Trophoblast cell (in vitro differentiated cells and primary cell): ENCODE measurements around the gene EDIL3.

Experiments
- DNase-seq, 2 donors: peaks; one replicate each; pipeline ENCODE4 v3.0.0-alpha.2; 2016
- H2AFZ ChIP-seq: 2 replicates; pipeline ENCODE4 v1.6.1; 2013; ENCODE audit warnings: low read length, moderate library complexity, mild to moderate bottlenecking; ENCODE audit not compliant: insufficient read depth, poor library complexity
- H2AK5ac ChIP-seq: 2 replicates; pipeline ENCODE4 v1.6.1; 2013; ENCODE audit warnings: mild to moderate bottlenecking, low read length
- H2BK120ac ChIP-seq: 2 replicates; pipeline ENCODE4 v1.6.1; 2013; ENCODE audit warnings: low read length, mild to moderate bottlenecking, moderate library complexity; ENCODE audit not compliant: insufficient read depth, poor library complexity
- H2BK12ac ChIP-seq: 2 replicates; pipeline ENCODE4 v1.6.1; 2013; ENCODE audit warnings: mild to moderate bottlenecking, low read length, moderate library complexity
- H2BK5ac ChIP-seq: 2 replicates; pipeline ENCODE4 v1.6.1; 2013; ENCODE audit warnings: low read length, low read depth, moderate library complexity, mild to moderate bottlenecking; ENCODE audit not compliant: poor library complexity
- H3K14ac ChIP-seq: 2 replicates; pipeline ENCODE4 v1.6.1; 2013; ENCODE audit warnings: mild to moderate bottlenecking, low read length
- H3K18ac ChIP-seq: 2 replicates; pipeline ENCODE4 v1.6.1; 2013; ENCODE audit warnings: mild to moderate bottlenecking, low read length
- H3K23ac ChIP-seq: 2 replicates; pipeline ENCODE4 v1.6.1; 2013; ENCODE audit warnings: low read length
- H3K27ac ChIP-seq: 2 replicates; pipeline ENCODE4 v1.5.1; 2013; ENCODE audit warnings: low read depth, mild to moderate bottlenecking, inconsistent platforms, low read length, moderate library complexity
- H3K27me3 ChIP-seq: 2 replicates; pipeline ENCODE4 v1.6.1; 2013; ENCODE audit warnings: inconsistent platforms, mild to moderate bottlenecking, low read length, moderate library complexity; ENCODE audit not compliant: insufficient read depth
- H3K36me3 ChIP-seq, 2 experiments: 1 replicate in 1 of 2; 2 replicates in 1 of 2; pipeline ENCODE4 v1.6.1; 2013; ENCODE audit warnings: low read length in 2 of 2, mild to moderate bottlenecking in 2 of 2, moderate library complexity in 1 of 2; ENCODE audit not compliant: insufficient read depth in 2 of 2, control insufficient read depth in 1 of 2
- H3K4ac ChIP-seq: 2 replicates; pipeline ENCODE4 v1.6.1; 2013; ENCODE audit warnings: low read depth, mild to moderate bottlenecking, low read length, moderate library complexity
- H3K4me1 ChIP-seq, 2 experiments: 1 replicate in 1 of 2; 2 replicates in 1 of 2; pipeline ENCODE4 v1.6.1; 2013; ENCODE audit warnings: low read length in 2 of 2, mild to moderate bottlenecking in 2 of 2, moderate library complexity in 1 of 2; ENCODE audit not compliant: insufficient read depth in 2 of 2, control insufficient read depth in 1 of 2
- H3K4me2 ChIP-seq: 2 replicates; pipeline ENCODE4 v1.6.1; 2013; ENCODE audit warnings: inconsistent platforms, mild to moderate bottlenecking, low read length, moderate library complexity
- H3K4me3 ChIP-seq: 2 replicates; pipeline ENCODE4 v1.5.1; 2013; ENCODE audit warnings: mild to moderate bottlenecking, low read depth, low read length, inconsistent platforms
- H3K79me1 ChIP-seq: one replicate; pipeline ENCODE4 v1.6.1; 2013; ENCODE audit warnings: low read length
- H3K79me2 ChIP-seq: 2 replicates; pipeline ENCODE4 v1.6.1; 2013; ENCODE audit warnings: low read length, mild to moderate bottlenecking; ENCODE audit not compliant: control insufficient read depth, insufficient read depth, poor library complexity
- H3K9ac ChIP-seq: 2 replicates; pipeline ENCODE4 v1.6.1; 2013; ENCODE audit warnings: mild to moderate bottlenecking, low read length
- H3K9me3 ChIP-seq: 2 replicates; pipeline ENCODE4 v1.6.1; 2013; ENCODE audit warnings: low read depth, mild to moderate bottlenecking, control low read depth, inconsistent platforms, low read length; ENCODE audit not compliant: insufficient read depth
- H4K12ac ChIP-seq: 2 replicates; pipeline ENCODE4 v1.6.1; 2013; ENCODE audit warnings: low read depth, mild to moderate bottlenecking, low read length, moderate library complexity
- H4K8ac ChIP-seq: 2 replicates; pipeline ENCODE4 v1.6.1; 2013; ENCODE audit warnings: low read depth, mild to moderate bottlenecking, low read length, moderate library complexity
- H4K91ac ChIP-seq: one replicate; pipeline ENCODE4 v1.6.1; 2013; ENCODE audit warnings: low read depth, mild to moderate bottlenecking, low read length, moderate library complexity
- WGBS: extraction: QIAGEN DNeasy Blood & Tissue Kit; methylation state at CpG from one replicate; pipeline ENCODE4 v1.1.7; 2013; ENCODE audit warnings: missing lambda C conversion rate; ENCODE audit not compliant: insufficient read length, insufficient coverage; ENCODE audit errors: extremely low coverage; 5-methylcytosine and 5-hydroxymethylcytosine counted together

Gene EDIL3

GRCh38 chr5:83972236-83972635 is 412.4 kb downstream of the EDIL3 start:
- no peak overlapping the region for H2BK120ac ChIP-seq
- H2AK5ac ChIP-seq, result no peak overlapping the region
- no peak overlapping the region for H3K23ac ChIP-seq
- H4K91ac ChIP-seq, result no peak overlapping the region
- peaks cover 0 to 3% of the 10 kb centered on the region in 2 experiments for H3K4me1 ChIP-seq
- no peaks in the 10 kb centered on the region for H3K9me3 ChIP-seq
- H3K4ac ChIP-seq, result no peak overlapping the region
- H3K79me1 ChIP-seq, result no peaks in the 10 kb centered on the region
- H4K8ac ChIP-seq, result no peak overlapping the region
- H2BK12ac ChIP-seq, result no peak overlapping the region
- H3K36me3 ChIP-seq, result no peaks in the 10 kb centered on the region
- H3K14ac ChIP-seq, result no peak overlapping the region
- no peak overlapping the region for H2BK5ac ChIP-seq
- DNase-seq, result no peak
- H3K4me3 ChIP-seq, result no peak overlapping the region
- no peak overlapping the region for H4K12ac ChIP-seq
- no peak overlapping the region for H3K4me2 ChIP-seq
- no peak overlapping the region for H3K18ac ChIP-seq
- no peaks in the 10 kb centered on the region for H3K27me3 ChIP-seq
- H3K9ac ChIP-seq, result no peak overlapping the region
- no peak overlapping the region for H2AFZ ChIP-seq
- no peak overlapping the region for H3K27ac ChIP-seq
- no peaks in the 10 kb centered on the region for H3K79me2 ChIP-seq

GRCh38 chr5:83967417-83967816 is 417.3 kb downstream of the EDIL3 start:
- Histone ChIP-seq H3K4me2 (no peak overlapping the region), H3K9me3 (no peaks in the 10 kb centered on the region), H4K8ac (no peak overlapping the region), H3K27me3 (no peaks in the 10 kb centered on the region), H3K18ac (no peak overlapping the region), H2AK5ac (no peak overlapping the region), H3K4me3 (no peak overlapping the region), H3K27ac (no peak overlapping the region), H3K4me1 (peaks cover 0 to 3% of the 10 kb centered on the region in 2 experiments), H3K23ac (no peak overlapping the region), H2BK5ac (no peak overlapping the region), H3K14ac (no peak overlapping the region), H3K79me1 (no peaks in the 10 kb centered on the region), H2BK12ac (no peak overlapping the region), H4K12ac (no peak overlapping the region), H3K9ac (no peak overlapping the region), H3K4ac (no peak overlapping the region), H4K91ac (no peak overlapping the region), H3K79me2 (no peaks in the 10 kb centered on the region), H3K36me3 (no peaks in the 10 kb centered on the region), H2AFZ (no peak overlapping the region), H2BK120ac (no peak overlapping the region)
- no CpG with 5 or more reads among the region's 1 CpG for WGBS
- no peak for DNase-seq

GRCh38 chr5:83965441-83965840 is 419.2 kb downstream of the EDIL3 start:
- Histone ChIP-seq H2AFZ (no peak overlapping the region), H3K27me3 (no peaks in the 10 kb centered on the region), H2BK120ac (no peak overlapping the region), H3K79me2 (no peaks in the 10 kb centered on the region), H3K79me1 (no peaks in the 10 kb centered on the region), H3K27ac (no peak overlapping the region), H2BK5ac (no peak overlapping the region), H3K18ac (no peak overlapping the region), H3K23ac (no peak overlapping the region), H3K36me3 (no peaks in the 10 kb centered on the region), H4K91ac (no peak overlapping the region), H2BK12ac (no peak overlapping the region), H4K12ac (no peak overlapping the region), H3K4me3 (no peak overlapping the region), H4K8ac (no peak overlapping the region), H3K9ac (no peak overlapping the region), H2AK5ac (no peak overlapping the region), H3K4me2 (no peak overlapping the region), H3K4me1 (no peaks in the 10 kb centered on the region), H3K14ac (no peak overlapping the region), H3K9me3 (no peaks in the 10 kb centered on the region), H3K4ac (no peak overlapping the region)
- WGBS, result no CpG with 5 or more reads among the region's 3 CpGs
- DNase-seq, result no peak

- H3K4ac ChIP-seq, result no peak overlapping the region
- no peak overlapping the region for H3K4me2 ChIP-seq
- H3K23ac ChIP-seq, result no peak overlapping the region
- no peak overlapping the region for H4K91ac ChIP-seq
- no peak overlapping the region for H3K4me3 ChIP-seq
- H3K79me2 ChIP-seq, result no peaks in the 10 kb centered on the region
- DNase-seq, result peak; percentile 1 to 50
- no peaks in the 10 kb centered on the region for H3K4me1 ChIP-seq
- H3K18ac ChIP-seq, result no peak overlapping the region
- no peak overlapping the region for H3K14ac ChIP-seq
- H4K8ac ChIP-seq, result no peak overlapping the region
- WGBS, result no CpG with 5 or more reads among the region's 1 CpG
- no peak overlapping the region for H3K9ac ChIP-seq
- no peak overlapping the region for H4K12ac ChIP-seq
- H2BK5ac ChIP-seq, result no peak overlapping the region
- H3K27me3 ChIP-seq, result no peaks in the 10 kb centered on the region
- no peaks in the 10 kb centered on the region for H3K79me1 ChIP-seq
- no peaks in the 10 kb centered on the region for H3K9me3 ChIP-seq
- H2BK12ac ChIP-seq, result no peak overlapping the region
- H2AK5ac ChIP-seq, result no peak overlapping the region
- no peak overlapping the region for H2BK120ac ChIP-seq
- no peaks in the 10 kb centered on the region for H3K36me3 ChIP-seq
- no peak overlapping the region for H2AFZ ChIP-seq
- no peak overlapping the region for H3K27ac ChIP-seq
Measured at GRCh38 chr5:83964271-83964670, 420.4 kb downstream of the EDIL3 start.
